HG03354 (cell line): ENCODE results near the gene RAP1A.

Source experiments
- ATAC-seq: cut with Tn5 transposase; IDR thresholded peaks from one replicate; pipeline ENCODE4 v1.9.1; 2021; ENCODE audit warnings: mild to moderate bottlenecking; ENCODE audit not compliant: unreplicated experiment, poor library complexity, severe bottlenecking

RAP1A gene

GRCh38 chr1:111619635-111620440 is at the start of gene RAP1A:
Gene RAP1A (plus strand): TSS chr1:111619789. CDS start chr1:111691361, 71,572 bp downstream.
- ATAC-seq = peak; percentile 63

GRCh38 chr1:111569913-111570312 is 49.7 kb upstream of the RAP1A start:
- ATAC-seq = no peak

- peak; percentile 71 for ATAC-seq
These were observed 48.8 kb upstream of the RAP1A start for GRCh38 chr1:111570781-111571181.

- ATAC-seq = no peak
These were observed 48.4 kb upstream of the RAP1A start for GRCh38 chr1:111571239-111571638.

- ATAC-seq = no peak
These were observed 47.6 kb upstream of the RAP1A start for GRCh38 chr1:111571987-111572386.

- no peak for ATAC-seq
These were observed 43.0 kb upstream of the RAP1A start for GRCh38 chr1:111576547-111576946.

GRCh38 chr1:111577814-111578213 is 41.8 kb upstream of the RAP1A start:
- ATAC-seq = no peak

- no peak for ATAC-seq
These were observed 38.4 kb upstream of the RAP1A start for GRCh38 chr1:111581166-111581565.

- no peak for ATAC-seq
These were observed 37.6 kb upstream of the RAP1A start for GRCh38 chr1:111582016-111582415.

- ATAC-seq = no peak
These were observed 36.7 kb upstream of the RAP1A start for GRCh38 chr1:111582644-111583618.

- no peak for ATAC-seq
These were observed 34.0 kb upstream of the RAP1A start for GRCh38 chr1:111585447-111586086.

- ATAC-seq = no peak
These were observed 33.5 kb upstream of the RAP1A start for GRCh38 chr1:111586112-111586511.

- no peak for ATAC-seq
These were observed 31.9 kb upstream of the RAP1A start for GRCh38 chr1:111587509-111588174.

GRCh38 chr1:111591937-111592336 is 27.7 kb upstream of the RAP1A start:
- ATAC-seq = no peak

- peak; percentile 80 for ATAC-seq
These were observed 26.9 kb upstream of the RAP1A start for GRCh38 chr1:111592389-111593361.

GRCh38 chr1:111593403-111594305 is 25.9 kb upstream of the RAP1A start:
- ATAC-seq = no peak

GRCh38 chr1:111594306-111594693 is 25.3 kb upstream of the RAP1A start:
- ATAC-seq = no peak

- ATAC-seq = no peak
These were observed 23.8 kb upstream of the RAP1A start for GRCh38 chr1:111595807-111596206.
